CD4-positive, CD25-positive, alpha-beta regulatory T cell (primary cell): ENCODE data around the gene ZNF700. TPM values are rescaled to one million over a fixed set of nuclear protein-coding genes. Genes with fewer than 3 reads are reported as not detected.
"Not testable (repeated sequence)": the region's sequence is repeated elsewhere in the genome, so short reads cannot be mapped to it uniquely, and the experiment has no call there.

Source experiments
- ATAC-seq, 2 donors: fragments of 150-1000 bp; cut with Tn5 transposase; one replicate each; pipeline ENCODE4 v1.10.0; 2021; ENCODE audit warnings: low read depth in 2 of 2, moderate number of reproducible peaks in 2 of 2, moderate library complexity in 1 of 2
- DNase-seq, 3 donors: peaks; one replicate each; pipeline versions ENCODE4 v3.0.0 to v3.0.0-alpha.2; 2012 to 2022; ENCODE audit warnings: mixed read lengths in 1 of 3
- H3K27ac ChIP-seq: one replicate; pipeline ENCODE4 v1.7.0; 2013; ENCODE audit warnings: mild to moderate bottlenecking, low read length; ENCODE audit not compliant: insufficient read depth, poor library complexity, severe bottlenecking
- H3K27me3 ChIP-seq: one replicate; pipeline ENCODE4 v1.7.0; 2013; ENCODE audit warnings: low read length; ENCODE audit not compliant: control insufficient read depth, insufficient read depth
- H3K36me3 ChIP-seq: one replicate; pipeline ENCODE4 v1.7.0; 2013; ENCODE audit warnings: mild to moderate bottlenecking, low read length, moderate library complexity; ENCODE audit not compliant: control insufficient read depth, insufficient read depth
- H3K4me1 ChIP-seq: 2 replicates; pipeline ENCODE4 v1.7.0; 2013; ENCODE audit warnings: mild to moderate bottlenecking, low read length; ENCODE audit not compliant: insufficient read depth, control insufficient read depth, poor library complexity, severe bottlenecking
- H3K4me3 ChIP-seq: one replicate; pipeline ENCODE4 v1.7.0; 2013; ENCODE audit warnings: low read depth, mild to moderate bottlenecking, low read length, moderate library complexity
- H3K9me3 ChIP-seq, 2 experiments: 1 replicate in 1 of 2; 2 replicates in 1 of 2; pipeline ENCODE4 v1.7.0; 2013; ENCODE audit warnings: low read length in 2 of 2, mild to moderate bottlenecking in 1 of 2, moderate library complexity in 1 of 2; ENCODE audit not compliant: control insufficient read depth in 2 of 2
- H3K27ac Mint-ChIP-seq, 3 donors: one replicate each; pipeline ENCODE4 v1.8.0; 2020 to 2022; ENCODE audit warnings: mild to moderate bottlenecking in 3 of 3, mixed read lengths in 3 of 3, moderate library complexity in 2 of 3
- H3K27me3 Mint-ChIP-seq: one replicate; pipeline ENCODE4 v1.8.0; 2022; ENCODE audit warnings: mild to moderate bottlenecking, mixed read lengths
- H3K36me3 Mint-ChIP-seq: one replicate; pipeline ENCODE4 v1.8.0; 2020; ENCODE audit warnings: mixed read lengths
- H3K4me1 Mint-ChIP-seq, 4 donors: one replicate each; pipeline ENCODE4 v1.8.0; 2020 to 2022; ENCODE audit warnings: mixed read lengths in 4 of 4, mild to moderate bottlenecking in 1 of 4
- H3K4me3 Mint-ChIP-seq, 4 donors: one replicate each; pipeline ENCODE4 v1.8.0; 2020 to 2022; ENCODE audit warnings: mild to moderate bottlenecking in 4 of 4, mixed read lengths in 4 of 4, moderate library complexity in 3 of 4
- H3K9me3 Mint-ChIP-seq, 7 donors: one replicate each; pipeline ENCODE4 v1.8.0; 2020 to 2022; ENCODE audit warnings: mixed read lengths in 7 of 7, mild to moderate bottlenecking in 3 of 7, moderate library complexity in 2 of 7
- polyA plus RNA-seq, 4 donors: library from polyadenylated mRNA; unstranded; fragments of 300-500 nt; fragmentation: Illumina TruSeq; gene quantifications; one replicate each; pipeline ENCODE4 v1.2.3, GENCODE V29; 2021
- total RNA-seq: library from RNA; stranded (reverse); gene quantifications from one replicate; pipeline ENCODE4 v1.2.3, GENCODE V29; 2022

Gene ZNF700
- total and polyA plus RNA-seq, 5 donors from 2014 or later, result 3.6 to 17.1 (median 4.7) TPM

DNA sequence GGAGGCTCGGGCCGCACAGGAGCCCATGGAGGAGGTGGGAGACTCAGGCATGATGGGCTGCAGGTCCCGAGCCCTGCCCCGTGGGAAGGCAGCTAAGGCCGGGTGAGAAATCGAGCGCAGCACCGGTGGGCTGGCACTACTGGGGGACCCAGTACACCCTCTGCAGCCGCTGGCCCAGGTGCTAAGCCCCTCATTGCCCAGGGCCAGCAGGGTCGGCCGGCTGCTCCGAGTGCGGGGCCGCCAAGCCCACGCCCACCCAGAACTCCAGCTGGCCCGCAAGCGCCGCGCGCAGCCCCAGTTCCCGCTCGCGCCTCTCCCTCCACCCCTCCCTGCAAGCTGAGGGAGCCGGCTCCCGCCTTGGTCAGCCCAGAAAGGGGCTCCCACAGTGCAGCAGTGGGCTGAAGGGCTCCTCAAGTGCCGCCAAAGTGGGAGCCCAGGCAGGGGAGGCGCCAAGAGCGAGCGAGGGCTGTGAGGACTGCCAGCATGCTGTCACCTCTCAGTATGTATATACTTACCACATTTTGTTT is 16.5 kb downstream of the ZNF700 start:
- not testable (repeated sequence) for ATAC-seq, H3K27me3 Mint-ChIP-seq, H3K27ac ChIP-seq, H3K27me3 ChIP-seq, H3K4me3 ChIP-seq, DNase-seq, H3K4me1 Mint-ChIP-seq, H3K27ac Mint-ChIP-seq, H3K4me3 Mint-ChIP-seq, H3K4me1 ChIP-seq
- H3K9me3 ChIP-seq, result peaks cover 55 to 64% of the 10 kb centered on the region in 2 experiments
- H3K36me3 ChIP-seq, result peaks cover 45% of the 10 kb centered on the region
- Mint-ChIP-seq H3K9me3 (peaks cover 0 to 91% (median 27%) of the 10 kb centered on the region in 7 donors), H3K36me3 (peaks cover 63% of the 10 kb centered on the region)

DNA sequence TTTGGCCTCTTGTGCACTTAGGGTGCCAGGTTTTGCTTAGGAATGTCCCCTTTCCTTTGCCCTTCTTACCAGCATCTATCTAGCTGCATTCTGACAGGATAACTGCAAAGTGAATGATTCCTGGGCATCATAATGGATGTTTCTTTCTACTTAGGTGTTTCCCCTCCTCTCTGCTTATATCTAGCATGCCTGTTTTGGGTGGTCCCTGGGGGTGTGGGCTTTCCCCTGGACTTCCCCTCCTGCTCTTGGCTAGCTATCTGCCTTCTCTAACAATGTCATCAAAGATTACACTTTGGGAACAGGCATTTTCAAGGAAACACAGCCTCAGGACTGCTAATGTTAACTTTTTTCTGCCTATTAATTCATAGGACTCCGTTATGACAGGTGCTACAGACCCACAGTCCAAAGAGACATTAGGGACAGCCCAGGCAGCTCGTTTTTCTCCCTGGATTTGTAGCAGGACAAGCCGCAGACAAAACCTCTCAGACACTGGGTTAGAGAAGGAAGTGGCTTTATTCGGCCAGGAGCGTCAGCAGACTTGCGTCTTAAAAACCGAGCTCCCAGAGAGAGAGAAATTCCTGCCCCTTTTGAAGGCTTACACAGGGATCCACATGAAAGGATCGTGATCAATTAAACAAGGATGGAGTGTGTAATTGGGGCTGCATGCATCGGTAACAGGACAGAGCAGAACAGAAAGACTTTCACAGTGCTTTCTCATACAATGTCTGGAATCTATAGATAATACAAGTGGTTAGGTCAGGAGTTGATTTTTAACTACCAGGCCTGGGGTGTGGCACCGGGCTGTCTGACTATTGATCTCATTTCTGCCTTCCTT is 17.3 kb downstream of the ZNF700 start:
- ATAC-seq (no peak), DNase-seq (no peak)
- no peaks in the 10 kb centered on the region for H3K4me1 ChIP-seq
- peaks cover 0 to 90% (median 27%) of the 10 kb centered on the region in 7 donors for H3K9me3 Mint-ChIP-seq
- no peak overlapping the region for H3K27ac ChIP-seq
- no peak overlapping the region for H3K4me3 ChIP-seq
- H3K27me3 ChIP-seq, result no peaks in the 10 kb centered on the region
- no peak overlapping the region for H3K4me3 Mint-ChIP-seq
- H3K4me1 Mint-ChIP-seq, result peaks cover 0 to 3% (median 1%) of the 10 kb centered on the region in 4 donors
- peaks cover 53% of the 10 kb centered on the region for H3K36me3 ChIP-seq
- peaks cover 64% of the 10 kb centered on the region for H3K36me3 Mint-ChIP-seq
- no peaks in the 10 kb centered on the region for H3K27me3 Mint-ChIP-seq
- no peak overlapping the region for H3K27ac Mint-ChIP-seq
- peaks cover 57 to 72% of the 10 kb centered on the region in 2 experiments for H3K9me3 ChIP-seq

DNA sequence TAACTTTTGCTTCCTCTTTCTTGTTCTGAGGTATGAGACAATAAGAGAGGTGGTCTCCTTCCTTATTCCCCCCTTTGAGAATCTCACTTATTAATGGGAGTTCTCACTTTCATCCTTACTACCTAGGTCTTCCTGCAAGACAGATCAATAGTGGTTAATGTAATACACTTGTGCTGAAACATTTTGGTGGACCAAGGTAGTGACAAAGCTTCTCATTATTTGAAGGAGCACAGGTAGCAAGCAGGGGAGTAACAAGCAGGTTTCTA is 17.9 kb downstream of the ZNF700 start:
- no peaks in the 10 kb centered on the region for H3K4me1 ChIP-seq
- no peak overlapping the region for H3K27ac ChIP-seq
- no peak for ATAC-seq
- no peak overlapping the region for H3K4me3 Mint-ChIP-seq
- no peak for DNase-seq
- H3K27ac Mint-ChIP-seq, result no peak overlapping the region
- peaks cover 59% of the 10 kb centered on the region for H3K36me3 ChIP-seq
- peaks cover 0 to 3% (median 1%) of the 10 kb centered on the region in 4 donors for H3K4me1 Mint-ChIP-seq
- no peak overlapping the region for H3K4me3 ChIP-seq
- no peaks in the 10 kb centered on the region for H3K27me3 ChIP-seq
- peaks cover 0 to 90% (median 30%) of the 10 kb centered on the region in 7 donors for H3K9me3 Mint-ChIP-seq
- no peaks in the 10 kb centered on the region for H3K27me3 Mint-ChIP-seq
- peaks cover 62 to 77% of the 10 kb centered on the region in 2 experiments for H3K9me3 ChIP-seq
- peaks cover 66% of the 10 kb centered on the region for H3K36me3 Mint-ChIP-seq

DNA sequence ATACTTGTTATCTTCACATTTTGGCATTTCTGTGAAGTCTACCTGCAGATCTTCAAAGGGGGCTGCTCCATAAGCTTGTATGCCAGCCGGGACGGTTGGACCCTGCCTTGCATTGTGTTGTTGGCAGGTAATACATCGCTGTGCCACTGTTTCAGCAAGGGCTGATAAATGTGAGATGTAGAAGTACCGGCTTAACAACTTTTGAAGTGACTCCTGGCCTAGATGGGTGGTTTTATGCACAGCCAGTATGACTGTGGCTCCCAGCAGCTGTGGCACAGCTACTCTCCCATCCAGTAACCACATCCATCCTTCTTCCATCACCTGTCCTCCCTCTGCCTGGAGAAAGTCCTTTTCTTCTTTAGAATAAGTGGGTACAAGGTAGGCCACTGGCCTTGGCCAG is 19.7 kb downstream of the ZNF700 start:
- Mint-ChIP-seq H3K4me3 (no peak overlapping the region), H3K27ac (no peak overlapping the region), H3K9me3 (peaks cover 0 to 93% (median 47%) of the 10 kb centered on the region in 7 donors), H3K27me3 (no peaks in the 10 kb centered on the region), H3K36me3 (peaks cover 77% of the 10 kb centered on the region), H3K4me1 (peaks cover 0 to 3% (median 1%) of the 10 kb centered on the region in 4 donors)
- peak overlapping the region; percentile 5 for H3K4me3 ChIP-seq
- ATAC-seq (no peak), DNase-seq (no peak)
- no peaks in the 10 kb centered on the region for H3K4me1 ChIP-seq
- peaks cover 78 to 93% of the 10 kb centered on the region in 2 experiments for H3K9me3 ChIP-seq
- H3K27me3 ChIP-seq, result no peaks in the 10 kb centered on the region
- H3K27ac ChIP-seq, result no peak overlapping the region
- peaks cover 75% of the 10 kb centered on the region for H3K36me3 ChIP-seq

GRCh38 chr19:11948646-11949045 is 23.7 kb downstream of the ZNF700 start:
- Mint-ChIP-seq H3K27me3 (no peaks in the 10 kb centered on the region), H3K36me3 (peaks cover 62% of the 10 kb centered on the region), H3K4me1 (peaks cover 0 to 3% (median 0%) of the 10 kb centered on the region in 4 donors), H3K4me3 (no peak overlapping the region), H3K9me3 (peaks cover 0 to 92% (median 46%) of the 10 kb centered on the region in 7 donors), H3K27ac (no peak overlapping the region)
- Histone ChIP-seq H3K4me1 (no peaks in the 10 kb centered on the region), H3K9me3 (peaks cover 88 to 100% of the 10 kb centered on the region in 2 experiments), H3K27me3 (no peaks in the 10 kb centered on the region), H3K4me3 (peak overlapping the region; percentile 10), H3K36me3 (peaks cover 62% of the 10 kb centered on the region), H3K27ac (no peak overlapping the region)
- ATAC-seq (no peak), DNase-seq (no peak)

GRCh38 chr19:11949201-11949600 is 24.3 kb downstream of the ZNF700 start:
- Histone ChIP-seq H3K27ac (no peak overlapping the region), H3K9me3 (peaks cover 88 to 100% of the 10 kb centered on the region in 2 experiments), H3K4me1 (no peaks in the 10 kb centered on the region), H3K27me3 (no peaks in the 10 kb centered on the region), H3K36me3 (peaks cover 59% of the 10 kb centered on the region), H3K4me3 (no peak overlapping the region)
- Mint-ChIP-seq H3K27me3 (no peaks in the 10 kb centered on the region), H3K9me3 (peaks cover 0 to 89% (median 40%) of the 10 kb centered on the region in 7 donors), H3K36me3 (peaks cover 57% of the 10 kb centered on the region), H3K27ac (no peak overlapping the region), H3K4me1 (peaks cover 0 to 3% (median 0%) of the 10 kb centered on the region in 4 donors), H3K4me3 (no peak overlapping the region)
- no peak for ATAC-seq
- no peak for DNase-seq

DNA sequence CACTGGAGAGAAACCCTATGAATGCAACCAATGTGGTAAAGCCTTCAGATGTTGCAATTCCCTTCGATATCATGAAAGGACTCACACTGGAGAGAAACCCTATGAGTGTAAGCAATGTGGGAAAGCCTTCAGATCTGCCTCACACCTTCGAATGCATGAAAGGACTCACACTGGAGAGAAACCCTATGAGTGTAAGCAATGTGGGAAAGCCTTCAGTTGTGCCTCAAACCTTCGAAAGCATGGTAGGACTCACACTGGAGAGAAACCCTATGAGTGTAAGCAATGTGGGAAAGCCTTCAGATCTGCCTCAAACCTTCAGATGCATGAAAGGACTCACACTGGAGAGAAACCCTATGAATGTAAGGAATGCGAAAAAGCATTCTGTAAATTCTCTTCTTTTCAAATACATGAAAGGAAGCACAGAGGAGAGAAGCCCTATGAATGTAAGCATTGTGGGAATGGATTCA is 24.7 kb downstream of the ZNF700 start:
- Histone ChIP-seq H3K4me3 (peak overlapping the region; percentile 16), H3K9me3 (peaks cover 88 to 100% of the 10 kb centered on the region in 2 experiments), H3K36me3 (peaks cover 55% of the 10 kb centered on the region)
- not testable (repeated sequence) for H3K27ac ChIP-seq, H3K27ac Mint-ChIP-seq, H3K27me3 Mint-ChIP-seq, ATAC-seq, H3K4me1 ChIP-seq, DNase-seq, H3K27me3 ChIP-seq, H3K4me1 Mint-ChIP-seq
- Mint-ChIP-seq H3K9me3 (peaks cover 0 to 87% (median 36%) of the 10 kb centered on the region in 7 donors), H3K36me3 (peaks cover 52% of the 10 kb centered on the region), H3K4me3 (peak overlapping the region in 1 of 4 donors; percentile 28)
